HG02981 (cell line): ENCODE data around the gene AIMP2.
"Not testable (repeated sequence)": the region's sequence is repeated elsewhere in the genome, so short reads cannot be mapped to it uniquely, and the experiment has no call there.

Source experiments
- ATAC-seq: cut with Tn5 transposase; IDR thresholded peaks from one replicate; pipeline ENCODE4 v1.9.1; 2021; ENCODE audit warnings: mild to moderate bottlenecking, moderate library complexity; ENCODE audit not compliant: unreplicated experiment

Gene AIMP2

DNA sequence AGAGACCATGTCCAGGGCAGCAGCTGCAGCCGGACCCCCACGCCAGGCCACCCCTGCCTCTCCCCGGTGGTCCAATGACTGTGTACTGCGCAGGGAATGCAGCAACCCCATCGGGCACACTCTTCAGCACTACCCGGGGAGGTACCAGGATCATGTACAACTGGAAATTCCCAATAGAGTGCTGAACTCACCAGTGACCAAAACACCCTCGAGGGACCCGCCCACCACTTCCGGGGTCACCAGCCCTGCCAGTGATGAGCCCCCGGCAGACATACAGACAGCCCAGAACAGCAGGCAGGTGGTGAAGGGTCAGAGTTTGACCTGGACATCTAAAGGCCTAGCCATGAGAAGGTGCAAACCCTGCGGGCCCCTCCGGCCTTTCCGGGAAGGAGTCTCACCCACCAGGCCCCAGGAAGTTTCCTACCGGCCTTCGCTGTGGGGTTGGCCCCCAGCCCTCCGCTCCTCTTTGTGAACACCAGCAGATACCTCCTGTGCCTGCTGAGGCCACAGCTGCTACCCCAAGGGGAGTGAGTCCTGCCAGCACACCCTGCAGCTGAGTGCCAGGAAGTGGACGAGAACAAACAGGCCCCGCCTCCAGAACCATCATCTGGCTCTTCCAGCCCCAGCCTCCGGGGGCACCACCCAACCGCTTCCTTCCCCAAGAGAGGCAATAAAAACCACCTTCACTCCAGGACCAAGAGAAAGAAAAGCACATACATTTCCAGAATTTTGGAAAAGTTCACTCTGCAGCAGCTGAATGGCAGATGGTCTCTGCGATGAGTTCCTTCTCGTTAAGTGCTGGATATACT is 17.1 kb downstream of the AIMP2 start:
- peak; percentile 87 for ATAC-seq

DNA sequence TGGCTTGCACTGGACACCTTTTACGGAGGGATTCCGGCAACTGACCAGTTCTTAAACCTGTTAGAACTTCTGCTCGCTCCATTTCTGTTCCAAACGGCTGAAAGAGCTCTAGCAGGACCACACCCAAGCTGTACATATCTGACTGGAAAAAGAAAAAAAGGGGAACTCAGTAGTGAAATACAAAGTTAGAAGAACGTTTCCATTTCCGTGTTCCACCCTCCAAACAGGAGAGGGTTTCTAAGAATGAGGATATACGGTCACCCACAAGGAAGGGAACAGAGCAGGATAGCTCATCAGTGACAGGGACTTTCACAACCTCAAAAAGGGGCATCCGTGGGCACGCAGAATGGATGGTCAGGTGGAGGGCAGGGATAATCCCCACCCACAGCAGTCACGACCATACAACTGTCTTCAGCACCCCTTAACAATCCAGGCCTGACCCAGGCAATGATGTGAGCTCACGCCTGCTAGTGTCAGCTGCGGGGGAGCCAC is 17.8 kb downstream of the AIMP2 start:
- no peak for ATAC-seq

DNA sequence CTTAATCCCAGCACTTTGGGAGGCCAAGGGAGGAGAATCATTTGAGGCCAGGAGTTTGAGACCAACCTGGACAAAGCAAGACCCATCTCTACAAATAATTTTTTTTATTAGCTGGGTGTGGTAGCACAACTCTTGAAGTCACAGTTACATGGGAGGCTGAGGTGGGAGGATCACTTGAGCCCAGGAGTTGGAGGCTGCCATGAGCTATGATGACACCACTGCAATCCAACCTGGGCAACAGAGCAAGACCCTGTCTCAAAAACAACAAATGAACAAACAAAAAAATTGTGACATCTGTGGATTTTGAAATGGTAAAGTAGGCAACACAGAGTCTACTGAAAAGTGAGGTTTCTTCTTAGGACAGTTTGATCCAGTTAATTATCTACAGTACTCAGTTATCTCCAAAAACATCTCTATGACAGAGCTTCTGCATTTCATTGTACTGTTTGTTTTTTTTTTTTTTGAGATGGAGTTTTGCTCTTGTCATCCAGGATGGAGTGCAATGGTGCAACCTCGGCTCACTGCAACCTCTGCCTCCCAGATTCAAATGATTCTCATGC is 18.8 kb downstream of the AIMP2 start:
- no peak for ATAC-seq

DNA sequence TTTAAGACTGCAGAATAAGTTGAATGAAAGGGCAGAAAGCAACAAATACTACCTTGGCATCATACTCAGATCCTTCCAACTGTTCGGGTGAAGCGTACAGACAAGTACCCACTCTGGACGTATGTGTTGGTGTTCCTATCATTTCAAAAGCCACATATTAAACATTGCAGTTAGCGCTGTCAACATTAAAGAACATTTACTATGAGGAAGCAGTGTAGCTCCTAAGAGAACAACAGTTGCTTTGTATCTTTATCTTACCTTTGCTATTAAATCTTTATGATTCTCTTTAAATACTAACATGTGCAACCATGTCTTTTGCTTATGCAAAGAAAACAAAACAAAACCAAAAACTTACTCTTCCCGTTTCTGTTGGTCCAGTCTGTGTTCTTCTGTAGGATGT is 19.5 kb downstream of the AIMP2 start:
- ATAC-seq: no peak

DNA sequence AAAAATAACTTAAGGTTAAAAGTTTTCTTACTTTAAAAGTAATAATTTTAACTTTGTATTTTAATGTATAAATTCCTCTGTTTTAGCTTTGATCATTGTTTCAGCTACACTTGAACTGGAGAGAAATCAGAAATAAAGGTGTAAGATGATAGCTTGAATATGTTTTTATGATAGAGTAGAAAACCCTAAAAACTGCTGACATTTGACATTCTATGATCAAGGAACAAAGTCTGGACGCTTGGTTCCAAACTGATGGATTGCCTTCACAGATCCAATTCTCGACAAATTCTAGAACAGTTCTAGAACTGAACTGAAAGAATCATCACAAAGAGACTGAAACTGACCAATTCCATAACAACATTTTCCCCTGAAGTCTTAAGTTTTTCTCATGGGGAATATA is 21.9 kb downstream of the AIMP2 start, which contains the start of gene ANKRD61:
Gene ANKRD61 (plus strand): TSS at position 389 of the 400 bp plus-strand sequence. CDS start 0 bp downstream, at position 389.
- ATAC-seq: no peak

DNA sequence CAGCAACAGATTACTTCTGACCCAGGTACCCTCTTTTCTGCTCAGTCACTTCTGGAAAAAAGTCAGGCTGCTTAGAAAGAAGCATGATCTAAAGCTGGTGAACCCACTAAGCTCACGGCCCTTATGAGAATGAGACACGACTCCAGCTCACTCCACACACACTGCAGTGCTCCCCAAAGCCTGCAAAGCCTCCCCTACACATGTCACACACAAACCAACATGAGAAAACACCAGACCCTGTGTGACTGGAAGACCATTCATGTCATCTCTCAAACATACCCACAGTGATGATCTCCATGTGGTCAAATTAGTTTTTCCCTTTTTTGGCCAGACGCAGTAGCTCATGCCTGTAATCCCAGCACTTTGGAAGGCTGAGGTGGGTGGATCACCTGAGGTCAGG is 22.5 kb downstream of the AIMP2 start:
- ATAC-seq: no peak

DNA sequence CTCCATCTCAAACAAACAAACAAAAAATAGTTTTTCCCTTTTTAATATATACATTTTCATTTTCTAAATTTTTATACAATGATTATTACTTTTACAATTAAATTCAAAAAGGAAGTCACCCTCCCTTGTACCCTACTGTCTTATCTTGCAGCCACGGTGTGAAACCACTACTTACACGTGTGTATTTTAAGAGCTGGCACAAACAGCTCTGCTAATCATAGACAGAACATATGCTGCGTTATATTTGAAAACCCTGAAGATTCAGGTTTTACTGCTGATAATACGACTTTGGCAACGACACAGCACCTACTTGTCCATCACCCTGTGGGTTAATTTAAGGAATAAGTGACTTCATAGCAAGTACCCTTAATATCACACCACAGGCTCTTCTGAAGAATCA is 23.1 kb downstream of the AIMP2 start:
- ATAC-seq: no peak

DNA sequence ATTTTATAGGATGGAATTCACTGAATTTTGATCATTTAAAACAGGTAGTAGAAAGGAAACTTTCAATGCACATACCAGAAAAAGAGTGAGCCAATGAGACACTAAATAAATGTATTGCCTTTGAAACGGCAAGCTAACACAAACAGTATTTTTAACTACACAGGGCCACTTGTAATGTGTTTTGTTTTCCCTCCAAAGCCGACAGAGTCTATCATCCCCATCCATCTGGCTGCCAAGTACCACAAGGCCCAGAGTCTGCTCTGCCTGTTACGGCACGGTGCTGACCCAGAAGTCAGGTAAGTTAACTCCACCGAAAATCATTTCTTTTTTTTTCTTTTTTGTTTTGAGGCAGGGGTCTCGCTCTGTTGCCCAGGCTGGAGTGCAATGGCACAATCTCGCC is 23.6 kb downstream of the AIMP2 start:
- ATAC-seq: no peak

DNA sequence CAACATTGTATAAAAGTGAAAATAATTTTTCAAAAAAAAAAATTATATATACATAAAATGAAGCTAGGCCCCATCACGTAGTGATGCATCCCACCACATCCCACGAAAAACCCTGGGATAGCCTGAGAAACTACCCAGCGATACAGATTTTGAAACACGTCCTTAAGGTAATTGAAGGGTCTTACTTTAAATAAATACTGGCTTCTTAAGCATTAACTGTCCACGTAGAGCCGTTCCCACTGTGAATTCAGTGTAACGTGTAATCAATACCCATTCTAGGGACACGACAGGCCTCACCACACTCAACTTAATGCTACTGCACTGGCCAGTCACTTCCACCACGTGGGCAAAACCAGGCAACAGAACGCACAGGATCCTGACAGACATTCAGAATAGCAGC is 26.1 kb downstream of the AIMP2 start:
- no peak for ATAC-seq

DNA sequence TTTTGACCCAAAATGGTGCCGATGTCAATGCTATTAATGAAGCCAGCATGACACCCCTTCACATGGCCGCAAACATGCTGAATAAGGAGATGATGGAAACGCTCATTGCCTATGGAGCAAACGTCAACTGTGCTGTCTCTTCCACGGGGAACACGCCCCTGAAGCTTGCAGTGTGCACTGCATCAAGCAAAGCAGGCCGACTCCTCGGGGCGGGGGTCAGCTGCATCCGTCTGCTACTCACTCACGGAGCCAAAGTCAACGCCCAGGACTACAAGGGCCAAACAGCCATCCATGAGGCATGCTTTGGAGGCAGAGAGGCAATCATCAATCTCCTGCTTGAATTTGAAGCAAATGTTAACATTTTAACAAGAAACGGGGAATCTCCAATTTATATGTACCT is 26.6 kb downstream of the AIMP2 start:
- no peak for ATAC-seq

DNA sequence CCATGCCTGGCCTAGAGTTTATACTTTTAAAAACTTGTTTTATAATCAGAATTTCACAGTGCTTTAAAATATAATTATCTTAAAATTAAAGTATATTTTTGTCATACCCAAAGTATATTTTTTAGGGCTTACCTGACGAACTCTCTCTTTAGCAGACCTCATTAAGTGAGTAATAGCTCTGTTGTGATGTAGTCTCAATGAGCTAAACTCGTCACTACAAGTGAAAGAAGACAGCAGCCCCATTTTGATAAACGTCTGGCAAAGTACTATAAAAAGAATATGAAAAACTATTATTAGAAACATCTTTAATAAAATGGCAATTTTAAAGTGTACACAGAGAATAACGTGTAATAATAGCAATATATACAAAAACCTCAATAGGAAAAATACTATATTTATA is 40.7 kb downstream of the AIMP2 start:
- no peak for ATAC-seq

DNA sequence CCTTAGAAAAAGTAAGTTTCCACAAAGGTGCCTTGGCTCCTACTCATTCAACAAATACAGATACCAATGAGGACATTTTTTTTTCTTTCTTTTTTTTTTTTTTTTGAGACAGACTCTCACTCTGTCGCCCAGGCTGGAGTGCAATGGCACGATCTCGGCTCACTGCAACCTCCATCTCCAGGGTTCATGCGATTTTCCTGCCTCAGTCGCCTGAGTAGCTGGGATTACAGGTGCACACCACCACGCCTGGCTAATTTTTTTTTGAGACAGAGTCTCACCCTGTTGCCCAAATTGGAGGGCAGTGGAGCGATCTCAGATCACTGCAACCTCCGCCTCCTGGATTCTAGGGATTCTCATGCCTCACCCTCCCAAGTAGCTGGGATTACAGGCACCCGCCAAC is 42.1 kb downstream of the AIMP2 start:
- ATAC-seq: not testable (repeated sequence)

DNA sequence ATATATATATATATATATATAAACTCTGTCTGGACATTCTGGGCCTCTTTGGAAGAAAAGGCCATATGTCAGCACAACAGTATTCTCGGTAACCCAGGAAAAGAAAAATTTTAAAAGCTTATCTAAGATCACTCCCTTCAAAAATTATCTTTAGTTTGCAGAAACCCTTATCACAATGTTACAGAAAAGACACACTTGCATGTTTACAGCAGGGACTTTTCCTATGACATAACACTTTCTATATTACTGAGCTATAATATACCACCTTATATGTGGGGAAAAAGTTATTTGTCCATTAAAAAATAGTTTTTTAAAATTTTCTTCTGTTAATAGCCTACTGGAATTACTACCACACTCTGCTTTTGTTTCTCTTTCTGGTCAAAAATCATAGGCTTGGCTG is 47.5 kb downstream of the AIMP2 start:
- ATAC-seq: no peak

DNA sequence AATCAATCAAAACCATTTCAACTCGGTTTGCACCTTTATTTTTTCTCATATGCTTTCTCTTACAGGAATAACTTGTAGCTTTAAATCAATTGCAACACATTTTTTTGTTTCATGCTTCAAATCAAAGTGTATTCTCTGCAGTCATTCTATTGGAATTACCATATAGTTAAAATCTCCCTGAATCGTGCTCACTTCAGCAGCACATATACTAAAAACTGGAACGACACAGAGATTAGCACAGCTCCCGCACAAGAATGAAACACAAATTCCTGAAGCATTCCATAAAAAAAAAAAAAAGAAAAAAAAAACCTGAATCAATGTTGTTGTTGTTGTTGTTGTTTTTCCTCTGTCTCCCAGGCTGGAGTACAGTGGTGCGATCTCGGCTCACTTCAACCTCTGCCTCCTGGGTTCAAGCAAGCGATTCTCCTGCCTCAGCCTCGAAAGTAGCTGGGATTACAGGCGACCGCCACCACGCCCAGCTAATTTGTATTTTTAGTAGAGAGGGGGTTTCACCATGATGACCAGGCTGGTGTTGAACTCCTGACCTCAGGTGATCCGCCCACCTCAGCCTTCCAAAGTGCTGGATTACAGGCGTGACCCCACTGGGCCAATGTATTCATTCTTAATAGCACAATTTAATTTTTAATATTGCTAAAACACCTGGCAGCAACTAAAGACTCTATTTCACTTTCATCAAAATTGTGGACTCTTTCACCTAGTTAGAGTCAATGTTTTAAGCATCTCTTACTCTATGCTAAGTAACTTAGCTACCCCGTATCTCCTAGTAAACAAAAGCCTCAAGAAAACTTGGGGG is 48.5 kb downstream of the AIMP2 start:
- ATAC-seq: no peak

DNA sequence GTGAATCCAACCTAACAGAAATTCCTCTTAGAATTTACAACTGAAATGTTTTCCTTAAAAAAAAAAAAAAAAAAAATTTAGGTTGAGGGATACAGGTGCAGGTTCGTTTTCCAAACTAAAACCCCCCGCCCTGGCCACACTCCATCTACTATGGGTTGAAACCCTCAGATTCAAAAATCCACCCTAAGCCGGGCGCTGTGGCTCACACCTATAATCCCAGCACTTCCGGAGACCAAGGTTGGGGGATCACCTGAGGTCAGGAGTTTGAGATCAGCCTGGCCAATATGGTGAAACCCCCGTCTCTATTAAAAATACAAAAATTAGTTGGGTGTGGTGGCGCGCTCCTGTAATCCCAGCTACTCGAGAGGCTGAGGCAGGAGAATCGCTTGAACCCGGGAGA is 50.9 kb downstream of the AIMP2 start:
- ATAC-seq: not testable (repeated sequence)

DNA sequence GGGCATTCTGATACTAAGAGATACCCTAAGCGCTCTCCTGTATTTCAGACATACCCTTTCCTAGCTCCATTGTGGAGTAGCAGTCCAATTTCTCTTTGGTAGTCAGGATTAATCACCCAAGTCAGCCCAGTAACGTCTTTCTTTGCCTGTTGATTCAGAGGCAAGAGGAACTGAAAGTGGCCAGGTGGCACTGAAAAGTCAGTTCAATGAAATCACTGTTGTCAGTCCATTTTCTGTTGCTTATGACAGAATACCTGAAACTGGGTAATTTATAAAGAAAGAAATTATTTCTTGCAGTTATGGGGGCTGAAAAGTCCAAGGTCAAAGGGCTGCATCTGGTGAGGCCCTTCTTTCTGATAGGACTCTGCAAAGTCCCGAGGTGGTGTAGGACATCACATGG is 62.3 kb downstream of the AIMP2 start:
- no peak for ATAC-seq
